ENCODE results near the gene PRKCI.

PRKCI gene

DNA sequence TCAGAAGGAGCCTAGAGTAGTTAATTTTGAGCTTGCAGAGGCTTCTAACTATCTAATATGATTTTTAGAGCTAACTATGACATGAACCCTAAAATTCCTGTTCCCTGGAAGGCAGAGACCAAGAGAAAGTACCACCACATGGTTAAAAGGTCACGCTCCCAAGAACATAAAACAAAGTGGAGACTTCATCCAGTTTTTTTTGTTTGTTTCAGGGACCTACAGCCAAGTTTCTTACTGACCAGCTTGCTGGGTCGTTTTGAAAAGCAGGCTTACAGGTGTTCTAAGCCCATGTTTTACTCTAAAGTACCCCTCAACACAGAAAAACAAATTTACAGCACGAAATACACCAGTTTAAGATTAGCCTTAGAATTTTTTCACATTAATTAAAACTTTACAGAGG lies 95.7 kb downstream of the PRKCI start:
- H3K79me2 ChIP-seq (ENCODE audit: low read length): no peaks in the 10 kb centered on the region
- H3F3A ChIP-seq (ENCODE audit: insufficient read depth, low read length): no peaks in the 10 kb centered on the region
- no peaks in the 10 kb centered on the region for H3K9me2 ChIP-seq (replicated peaks; ENCODE audit: insufficient read depth, low read length)

DNA sequence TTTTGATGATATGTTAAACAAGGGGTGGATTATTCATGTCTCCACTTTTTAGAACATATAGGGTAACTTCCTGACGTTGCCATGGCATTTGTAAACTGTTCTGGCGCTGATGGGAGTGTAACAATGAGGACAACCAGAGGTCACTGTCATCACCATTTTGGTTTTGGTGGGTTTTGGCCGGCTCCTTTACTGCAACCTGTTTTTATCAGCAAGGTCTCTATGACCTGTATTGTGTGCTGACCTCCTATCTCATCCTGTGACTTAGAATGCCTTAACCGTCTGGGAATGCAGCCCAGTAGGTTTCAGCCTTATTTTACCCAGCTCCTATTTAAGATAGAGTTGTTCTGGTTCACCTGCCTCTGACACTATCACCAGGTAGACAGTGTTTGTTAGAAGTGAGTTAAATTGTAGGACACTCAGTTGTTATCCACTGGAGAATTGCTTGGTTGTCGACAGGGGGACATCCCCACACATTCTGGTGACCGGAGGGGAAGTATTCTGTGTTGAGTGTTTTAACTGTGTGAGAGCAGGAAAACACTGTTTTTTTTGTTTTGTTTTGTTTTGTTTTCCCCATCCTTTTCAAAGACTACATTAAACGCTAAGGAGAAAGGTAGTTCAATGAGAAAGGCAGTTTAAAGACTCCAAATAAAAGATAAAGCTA lies 98.4 kb downstream of the PRKCI start:
- Histone ChIP-seq H4K20me1 (ENCODE audit: insufficient read depth, low read length) (no peaks in the 10 kb centered on the region), H3K36me3 (replicated peaks; ENCODE audit: insufficient read depth, low read length) (no peaks in the 10 kb centered on the region), H3K27me3 (replicated peaks; ENCODE audit: insufficient read depth, low read length) (no peaks in the 10 kb centered on the region), H3K9ac (ENCODE audit: low read length) (no peak overlapping the region), H3K4me3 (ENCODE audit: low read length) (no peak overlapping the region), H3K4me2 (ENCODE audit: low read depth, low read length) (no peak overlapping the region), H3F3A (ENCODE audit: insufficient read depth, low read length) (no peaks in the 10 kb centered on the region), H3K9me3 (replicated peaks; ENCODE audit: insufficient read depth, low read length) (no peaks in the 10 kb centered on the region), H3K4me1 (ENCODE audit: low read length) (peaks cover 11% of the 10 kb centered on the region), H3K27ac (ENCODE audit: low read length) (no peak overlapping the region), H3K9me2 (replicated peaks; ENCODE audit: insufficient read depth, low read length) (no peaks in the 10 kb centered on the region), H3K79me2 (ENCODE audit: low read length) (no peaks in the 10 kb centered on the region), H2AFZ (ENCODE audit: low read length) (no peak overlapping the region)
- TF ChIP-seq EZH2phosphoT487 (IDR thresholded peaks at IDR 0.05; ENCODE audit: low read length) (no peak), EZH2 (optimal IDR thresholded peaks at IDR 0.05; ENCODE audit: low read depth, low read length) (no peak)
- TF ChIP-seq, protein P1, sequence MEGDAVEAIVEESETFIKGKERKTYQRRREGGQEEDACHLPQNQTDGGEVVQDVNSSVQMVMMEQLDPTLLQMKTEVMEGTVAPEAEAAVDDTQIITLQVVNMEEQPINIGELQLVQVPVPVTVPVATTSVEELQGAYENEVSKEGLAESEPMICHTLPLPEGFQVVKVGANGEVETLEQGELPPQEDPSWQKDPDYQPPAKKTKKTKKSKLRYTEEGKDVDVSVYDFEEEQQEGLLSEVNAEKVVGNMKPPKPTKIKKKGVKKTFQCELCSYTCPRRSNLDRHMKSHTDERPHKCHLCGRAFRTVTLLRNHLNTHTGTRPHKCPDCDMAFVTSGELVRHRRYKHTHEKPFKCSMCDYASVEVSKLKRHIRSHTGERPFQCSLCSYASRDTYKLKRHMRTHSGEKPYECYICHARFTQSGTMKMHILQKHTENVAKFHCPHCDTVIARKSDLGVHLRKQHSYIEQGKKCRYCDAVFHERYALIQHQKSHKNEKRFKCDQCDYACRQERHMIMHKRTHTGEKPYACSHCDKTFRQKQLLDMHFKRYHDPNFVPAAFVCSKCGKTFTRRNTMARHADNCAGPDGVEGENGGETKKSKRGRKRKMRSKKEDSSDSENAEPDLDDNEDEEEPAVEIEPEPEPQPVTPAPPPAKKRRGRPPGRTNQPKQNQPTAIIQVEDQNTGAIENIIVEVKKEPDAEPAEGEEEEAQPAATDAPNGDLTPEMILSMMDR (IDR thresholded peaks at IDR 0.05; ENCODE audit: low read length): no peak
- no peak for DNase-seq

More for the DNA sequence above, 95.7 kb downstream of the PRKCI start:
- H4K20me1 ChIP-seq (ENCODE audit: insufficient read depth, low read length): no peaks in the 10 kb centered on the region
- no peak overlapping the region for H3K27ac ChIP-seq (ENCODE audit: low read length)
- no peaks in the 10 kb centered on the region for H3K9me3 ChIP-seq (replicated peaks; ENCODE audit: insufficient read depth, low read length)
- H3K4me2 ChIP-seq (ENCODE audit: low read depth, low read length): no peak overlapping the region
- H3K27me3 ChIP-seq (replicated peaks; ENCODE audit: insufficient read depth, low read length): no peaks in the 10 kb centered on the region
- no peak overlapping the region for H2AFZ ChIP-seq (ENCODE audit: low read length)
- H3K9ac ChIP-seq (ENCODE audit: low read length): no peak overlapping the region
- no peak for DNase-seq
- H3K36me3 ChIP-seq (replicated peaks; ENCODE audit: insufficient read depth, low read length): no peaks in the 10 kb centered on the region
- no peak for TF ChIP-seq EZH2 (optimal IDR thresholded peaks at IDR 0.05; ENCODE audit: low read depth, low read length)
- TF ChIP-seq, protein P1 (IDR thresholded peaks at IDR 0.05; ENCODE audit: low read length): no peak
- no peak for TF ChIP-seq EZH2phosphoT487 (IDR thresholded peaks at IDR 0.05; ENCODE audit: low read length)
- peaks cover 11% of the 10 kb centered on the region for H3K4me1 ChIP-seq (ENCODE audit: low read length)
- H3K4me3 ChIP-seq (ENCODE audit: low read length): no peak overlapping the region

DNA sequence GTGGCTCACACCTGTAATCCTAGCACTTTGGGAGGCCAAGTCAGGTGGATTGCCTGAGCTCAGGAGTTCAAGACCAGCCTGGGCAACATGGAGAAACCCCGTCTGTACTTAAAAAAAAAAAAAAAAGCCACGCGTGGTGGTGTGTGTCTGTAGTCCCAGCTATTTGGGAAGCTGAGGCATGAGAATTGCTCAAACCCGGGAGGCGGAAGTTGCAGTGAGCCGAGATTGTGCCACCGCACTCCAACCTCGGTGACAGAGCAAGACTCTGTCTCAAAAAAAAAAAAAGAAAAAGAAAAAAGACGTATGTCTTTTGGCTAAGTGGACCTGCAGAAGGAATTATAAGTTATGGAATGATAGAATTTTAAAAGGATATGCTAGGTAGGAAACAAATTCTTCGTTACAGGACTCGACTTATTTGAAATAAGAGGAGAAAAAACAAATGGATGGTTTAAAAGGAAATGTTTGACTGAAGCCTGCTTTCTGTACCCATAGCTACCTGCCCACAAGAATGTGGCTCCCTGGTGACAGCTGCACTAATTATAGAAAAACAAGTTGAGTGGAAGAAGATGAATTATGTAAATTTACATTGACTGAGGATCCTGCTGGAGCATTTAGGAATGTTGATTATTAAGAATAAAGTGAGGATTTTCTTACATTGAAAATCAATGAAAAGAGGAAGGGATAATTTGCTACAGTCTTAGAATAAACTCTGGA lies 99.3 kb downstream of the PRKCI start:
- Histone ChIP-seq H3K27me3 (replicated peaks; ENCODE audit: insufficient read depth, low read length) (no peaks in the 10 kb centered on the region), H3K4me2 (ENCODE audit: low read depth, low read length) (peak overlapping the region; percentile 34), H3K79me2 (ENCODE audit: low read length) (no peaks in the 10 kb centered on the region), H3K9me2 (replicated peaks; ENCODE audit: insufficient read depth, low read length) (no peaks in the 10 kb centered on the region), H3K4me1 (ENCODE audit: low read length) (peaks cover 11% of the 10 kb centered on the region), H3F3A (ENCODE audit: insufficient read depth, low read length) (no peaks in the 10 kb centered on the region), H3K36me3 (replicated peaks; ENCODE audit: insufficient read depth, low read length) (no peaks in the 10 kb centered on the region), H2AFZ (ENCODE audit: low read length) (no peak overlapping the region), H3K4me3 (ENCODE audit: low read length) (no peak overlapping the region), H3K27ac (ENCODE audit: low read length) (no peak overlapping the region; the same call in 1 of the 2 replicates), H3K9ac (ENCODE audit: low read length) (no peak overlapping the region), H4K20me1 (ENCODE audit: insufficient read depth, low read length) (no peaks in the 10 kb centered on the region), H3K9me3 (replicated peaks; ENCODE audit: insufficient read depth, low read length) (no peaks in the 10 kb centered on the region)
- DNase-seq: peak; percentile 74
- TF ChIP-seq, protein P1 (IDR thresholded peaks at IDR 0.05; ENCODE audit: low read length): no peak
- TF ChIP-seq EZH2phosphoT487 (IDR thresholded peaks at IDR 0.05; ENCODE audit: low read length): no peak
- no peak for TF ChIP-seq EZH2 (optimal IDR thresholded peaks at IDR 0.05; ENCODE audit: low read depth, low read length)
